ENCODE results near the gene PRKD1. TPM values are rescaled to one million over a fixed set of nuclear protein-coding genes. Genes with fewer than 3 reads are reported as not detected.
"Not testable (repeated sequence)": the region's sequence is repeated elsewhere in the genome, so short reads cannot be mapped to it uniquely, and the experiment has no call there.

PRKD1 gene
- total RNA-seq, 1 donor from 2014 or later = not detected

GRCh38 chr14:29743531-29743930 is 184.1 kb downstream of the PRKD1 start:
- intact Hi-C loops (cut with micrococcal nuclease) = no loop called here

- intact Hi-C loops (cut with micrococcal nuclease) = no loop called here
These were observed 185.7 kb downstream of the PRKD1 start for GRCh38 chr14:29741909-29742401.

GRCh38 chr14:29740491-29740890 is 187.2 kb downstream of the PRKD1 start:
- intact Hi-C loops (cut with micrococcal nuclease) = no loop called here

GRCh38 chr14:29738950-29739349 is 188.7 kb downstream of the PRKD1 start:
- intact Hi-C loops (cut with micrococcal nuclease) = no loop called here

DNA sequence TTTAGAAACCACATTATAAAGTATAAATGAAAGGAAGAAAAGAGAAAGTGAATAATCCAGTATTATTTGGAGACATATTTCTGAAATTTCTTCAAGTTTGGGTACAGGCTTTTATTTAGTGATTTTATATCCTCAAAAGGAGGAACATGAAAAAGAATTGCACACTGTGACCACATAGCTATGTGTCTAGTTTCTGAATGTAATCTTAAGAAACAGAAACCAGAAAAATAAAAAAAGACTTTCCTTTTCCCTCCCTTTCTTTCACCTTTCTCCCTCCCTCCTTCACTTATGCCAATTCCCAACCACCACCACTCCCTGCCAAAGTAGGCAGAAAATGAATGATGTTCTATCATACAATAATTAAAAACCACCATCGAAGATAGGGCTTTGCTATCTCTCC is 189.6 kb downstream of the PRKD1 start:
- intact Hi-C loops (cut with micrococcal nuclease) = no loop called here

GRCh38 chr14:29735459-29735858 is 192.2 kb downstream of the PRKD1 start:
- intact Hi-C loops (cut with micrococcal nuclease) = no loop called here

DNA sequence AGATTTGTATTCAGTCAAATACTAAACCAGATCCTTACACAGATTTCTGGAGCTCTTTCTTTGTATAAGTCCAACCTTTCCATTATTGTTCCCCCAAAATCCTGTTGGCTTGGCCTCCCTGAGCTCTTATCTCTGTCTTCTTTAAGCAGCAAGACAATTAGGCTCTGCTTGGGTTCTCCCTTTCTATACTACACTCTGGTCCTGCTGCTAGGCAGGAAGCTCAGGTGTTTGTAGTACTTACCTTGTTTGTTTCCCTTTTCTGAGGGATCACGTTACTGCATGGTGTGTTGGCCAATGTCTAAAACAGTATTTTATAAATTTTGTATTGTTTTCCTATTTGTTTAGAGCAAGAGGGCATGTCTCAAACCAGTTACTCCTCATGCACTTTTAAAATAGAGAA is 192.9 kb downstream of the PRKD1 start:
- intact Hi-C loops (cut with micrococcal nuclease) = no loop called here

GRCh38 chr14:29726560-29727331 is 200.9 kb downstream of the PRKD1 start:
- intact Hi-C loops (cut with micrococcal nuclease) = not testable (repeated sequence)

- intact Hi-C loops (cut with micrococcal nuclease) = no loop called here
These were observed 202.7 kb downstream of the PRKD1 start for GRCh38 chr14:29724991-29725390.

DNA sequence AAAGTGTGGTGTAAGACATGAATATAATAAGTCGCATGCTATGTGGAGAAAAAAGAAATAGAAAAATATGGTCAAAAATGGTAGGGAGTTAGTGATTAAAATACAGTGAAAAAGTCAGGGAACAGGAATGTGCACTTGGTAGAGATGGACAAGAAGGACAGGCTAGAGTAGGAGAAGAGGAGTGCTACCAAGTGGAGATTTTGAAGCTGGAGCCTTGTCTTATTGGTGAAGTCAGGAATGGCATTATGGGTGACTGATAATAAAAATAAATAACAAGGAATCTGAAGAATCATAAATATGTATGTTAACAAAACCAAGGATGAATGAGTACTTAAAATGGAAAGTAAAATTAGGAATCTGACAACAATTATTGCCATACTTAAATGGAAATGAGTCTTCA is 204.8 kb downstream of the PRKD1 start:
- intact Hi-C loops (cut with micrococcal nuclease) = no loop called here

GRCh38 chr14:29721586-29721985 is 206.1 kb downstream of the PRKD1 start:
- intact Hi-C loops (cut with micrococcal nuclease) = no loop called here

DNA sequence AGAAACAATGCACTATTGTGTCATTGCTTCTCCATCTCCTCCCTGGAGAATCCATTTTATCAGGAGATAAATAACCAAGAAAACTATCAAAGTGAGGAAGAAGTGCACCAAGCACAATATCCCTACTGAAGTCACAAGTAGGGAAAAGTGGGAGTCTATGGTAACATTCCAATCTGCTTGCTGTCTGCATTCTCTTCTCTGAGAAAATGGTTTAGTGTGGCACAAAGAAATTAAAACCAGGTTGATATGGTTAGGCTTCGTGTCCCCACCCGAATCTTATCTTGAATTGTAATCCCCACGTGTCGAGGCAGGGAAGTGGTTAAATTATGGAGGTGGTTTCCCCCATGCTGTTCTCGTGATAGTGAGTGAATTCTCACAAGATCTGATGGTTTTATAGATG is 209.7 kb downstream of the PRKD1 start:
- intact Hi-C loops (cut with micrococcal nuclease) = no loop called here

DNA sequence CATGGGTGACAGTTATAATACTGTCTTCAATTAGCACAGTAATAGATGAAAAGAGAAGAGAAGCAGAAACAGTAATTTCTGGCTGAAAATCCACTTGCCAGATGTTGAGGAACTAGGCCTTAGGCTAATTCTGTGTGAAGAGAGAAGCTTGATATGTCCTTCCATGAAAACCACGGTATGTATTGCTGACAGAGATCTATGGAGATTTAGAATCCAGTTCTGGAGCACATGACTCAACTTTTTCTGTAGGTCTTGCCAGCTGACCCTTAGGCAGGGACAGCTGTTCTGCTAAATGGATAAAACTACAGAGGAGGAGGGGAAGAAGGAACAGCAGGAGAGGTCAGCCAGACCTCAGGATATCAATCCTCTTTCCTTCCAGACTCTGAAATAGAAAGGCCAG is 211.5 kb downstream of the PRKD1 start:
- intact Hi-C loops (cut with micrococcal nuclease) = no loop called here

DNA sequence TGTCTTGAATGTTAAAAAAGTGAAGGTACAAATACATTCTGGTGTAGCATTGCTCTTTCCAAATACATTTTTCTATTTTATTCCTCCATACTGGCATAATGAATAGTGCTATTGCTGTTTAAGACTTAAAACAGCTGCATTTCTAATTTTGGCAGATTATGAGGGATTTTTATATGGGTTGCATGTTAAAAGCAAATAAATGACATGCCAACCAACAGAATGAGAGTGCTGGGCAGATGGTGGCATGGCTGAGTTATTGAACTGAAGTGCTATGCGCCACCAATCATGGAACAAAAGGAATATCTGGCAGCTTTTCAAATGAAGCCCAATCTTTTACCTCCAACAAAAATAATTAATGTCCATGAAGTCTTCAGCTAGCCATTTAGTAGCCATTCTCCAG is 215.0 kb downstream of the PRKD1 start:
- intact Hi-C loops (cut with micrococcal nuclease) = no loop called here

- intact Hi-C loops (cut with micrococcal nuclease) = no loop called here
These were observed 217.6 kb downstream of the PRKD1 start for GRCh38 chr14:29710015-29710414.

DNA sequence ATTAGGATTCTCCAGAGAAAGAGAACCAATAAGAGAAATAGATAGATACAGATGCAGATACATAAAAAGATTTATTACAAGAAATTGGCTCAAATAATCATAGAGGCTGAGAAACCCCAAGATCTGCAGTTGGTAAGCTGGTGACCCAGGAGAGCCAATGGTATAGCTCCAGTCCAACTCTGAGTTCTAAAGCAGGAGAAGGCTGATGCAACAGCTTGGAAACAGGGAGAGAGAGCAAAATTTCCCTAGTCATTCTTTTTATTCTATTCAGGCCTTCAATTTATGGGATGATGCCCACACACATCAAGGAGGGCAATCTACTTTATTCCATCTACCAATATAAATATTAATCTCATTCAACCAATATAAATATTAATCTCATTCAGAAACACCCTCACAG is 218.2 kb downstream of the PRKD1 start:
- intact Hi-C loops (cut with micrococcal nuclease) = no loop called here

- intact Hi-C loops (cut with micrococcal nuclease) = no loop called here
These were observed 220.9 kb downstream of the PRKD1 start for GRCh38 chr14:29706700-29707099.

- intact Hi-C loops (cut with micrococcal nuclease) = no loop called here
These were observed 221.8 kb downstream of the PRKD1 start for GRCh38 chr14:29705801-29706200.

DNA sequence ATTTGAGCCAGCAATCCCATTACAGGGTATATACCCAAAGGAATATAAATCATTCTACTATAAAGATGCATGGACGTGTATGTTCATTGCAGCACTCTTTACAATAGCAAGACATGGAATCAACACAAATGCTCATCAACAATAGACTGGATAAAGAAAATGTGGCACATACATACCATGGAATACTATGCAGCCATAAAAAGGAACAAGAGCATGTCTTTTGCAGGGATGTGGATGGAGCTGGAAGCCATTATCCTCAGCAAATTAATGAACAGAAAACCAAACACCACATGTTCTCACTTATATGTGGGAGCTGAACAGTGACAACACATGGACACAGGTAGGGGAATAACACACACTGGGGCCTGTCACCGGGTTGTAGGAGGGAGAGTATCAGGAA is 238.1 kb downstream of the PRKD1 start:
- intact Hi-C loops (cut with micrococcal nuclease) = not testable (repeated sequence)

DNA sequence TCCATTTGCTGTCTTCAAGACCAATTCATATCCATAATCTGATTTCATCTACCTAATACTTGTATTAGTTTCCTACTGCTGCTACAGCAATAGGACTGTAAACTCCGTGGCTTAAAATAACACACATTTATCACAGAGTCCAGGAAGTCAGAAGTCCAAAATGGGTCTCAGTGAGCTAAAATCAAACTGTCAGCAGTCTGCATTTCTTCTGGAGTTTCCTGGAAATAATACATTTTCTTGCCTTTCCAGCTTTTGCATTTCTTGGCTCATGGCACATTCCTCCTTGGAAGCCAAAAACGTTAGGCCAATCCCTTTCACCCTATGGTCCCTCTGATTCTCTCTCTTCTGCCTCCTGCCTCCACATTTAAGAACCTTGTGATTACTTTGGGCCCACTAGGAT is 239.8 kb downstream of the PRKD1 start:
- intact Hi-C loops (cut with micrococcal nuclease) = no loop called here

- intact Hi-C loops (cut with micrococcal nuclease) = no loop called here
These were observed 240.4 kb downstream of the PRKD1 start for GRCh38 chr14:29687071-29687765.

GRCh38 chr14:29684926-29685325 is 242.7 kb downstream of the PRKD1 start:
- intact Hi-C loops (cut with micrococcal nuclease) = no loop called here

- intact Hi-C loops (cut with micrococcal nuclease) = no loop called here
These were observed 244.9 kb downstream of the PRKD1 start for GRCh38 chr14:29682789-29683188.
